Natural killer cell treated with Interleukin-12 subunit alpha and Interleukin-12 subunit beta and Interleukin-15 and Interleukin-18, amount 100 ng/mL, for 72 hours (primary cell): ENCODE data around the gene PIGM. TPM values are rescaled to one million over a fixed set of nuclear protein-coding genes. Genes with fewer than 3 reads are reported as not detected.

ENCODE experiments used
- ATAC-seq, 2 donors: fragments of 150-1000 bp; cut with Tn5 transposase in 1 of 2; sonication (Bioruptor Pico), chemical (Tn5 transposase) in 1 of 2; 2 replicates each; pipeline ENCODE4 v1.10.0; 2021
- DNase-seq: peaks from one replicate; pipeline ENCODE4 v3.0.0; 2022; ENCODE audit warnings: low spot score
- H3K27ac Mint-ChIP-seq, 2 donors: 1 replicate in 1 of 2; 2 replicates in 1 of 2; pipeline ENCODE4 v1.8.0; 2022; ENCODE audit warnings: mixed read lengths in 2 of 2, mild to moderate bottlenecking in 1 of 2, moderate library complexity in 1 of 2
- H3K27me3 Mint-ChIP-seq, 2 donors: 1 replicate in 1 of 2; 2 replicates in 1 of 2; pipeline ENCODE4 v1.8.0; 2022; ENCODE audit warnings: mixed read lengths in 2 of 2
- H3K36me3 Mint-ChIP-seq: one replicate; pipeline ENCODE4 v1.8.0; 2022; ENCODE audit warnings: mixed read lengths
- H3K4me1 Mint-ChIP-seq, 2 donors: 1 replicate in 1 of 2; 2 replicates in 1 of 2; pipeline ENCODE4 v1.8.0; 2022; ENCODE audit warnings: low read depth in 2 of 2, mixed read lengths in 2 of 2, mild to moderate bottlenecking in 1 of 2
- H3K4me3 Mint-ChIP-seq: one replicate; pipeline ENCODE4 v1.8.0; 2022; ENCODE audit warnings: mixed read lengths
- H3K9me3 Mint-ChIP-seq: 2 replicates; pipeline ENCODE4 v1.8.0; 2022; ENCODE audit warnings: mixed read lengths
- total RNA-seq, 2 donors: library from RNA; stranded (reverse); gene quantifications; one replicate each; pipeline ENCODE4 v1.2.3, GENCODE V29; 2022

PIGM gene
- total RNA-seq, 2 donors from 2014 or later, result 4.9 to 5.6 TPM

DNA sequence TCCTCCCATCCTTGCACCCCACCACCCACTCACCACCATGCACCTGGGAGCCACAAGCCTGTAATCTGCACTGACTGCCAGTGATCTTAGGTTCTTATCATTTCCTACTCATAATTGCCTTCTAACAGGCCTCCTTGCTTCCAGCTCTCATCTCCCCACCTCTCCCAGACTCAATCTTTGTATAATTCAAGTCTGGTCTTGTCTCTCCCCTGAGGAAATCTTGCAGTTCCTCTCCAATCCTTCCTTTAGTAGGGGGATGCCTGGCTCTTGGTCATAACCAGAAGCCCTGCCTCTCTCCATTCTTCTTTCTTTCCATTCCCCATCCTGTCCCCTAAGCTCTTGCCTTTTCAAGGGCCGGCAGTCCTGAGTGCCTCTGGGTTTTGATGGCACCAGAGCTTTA, 27.8 kb downstream of the PIGM start:
- DNase-seq, result no peak
- Mint-ChIP-seq H3K4me3 (no peak overlapping the region), H3K36me3 (no peaks in the 10 kb centered on the region), H3K27ac (no peak overlapping the region), H3K4me1 (no peaks in the 10 kb centered on the region), H3K27me3 (peaks cover 0 to 8% of the 10 kb centered on the region in 2 donors), H3K9me3 (no peaks in the 10 kb centered on the region)
- no peak for ATAC-seq

DNA sequence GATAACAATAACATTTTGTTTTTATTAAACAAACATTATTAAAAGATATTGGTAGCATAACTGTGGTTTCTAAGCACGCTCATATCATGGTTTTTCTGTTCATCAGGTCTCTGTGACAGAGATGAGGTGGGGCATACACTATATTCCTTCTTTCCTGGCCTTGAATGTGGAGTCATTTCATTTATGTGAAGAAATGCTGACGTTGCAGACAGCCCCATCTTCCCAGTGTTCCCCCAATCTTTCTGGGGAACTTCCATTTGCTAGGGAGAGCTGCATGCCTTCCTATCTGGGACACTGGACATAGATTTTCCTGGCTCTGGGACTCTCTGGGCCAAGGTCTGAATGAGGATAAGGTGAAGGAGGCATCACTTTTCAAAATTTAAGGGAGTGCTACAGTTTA, 30.4 kb downstream of the PIGM start:
- ATAC-seq (no peak), DNase-seq (no peak)
- H3K27ac Mint-ChIP-seq, result no peak overlapping the region
- no peak overlapping the region for H3K4me3 Mint-ChIP-seq
- H3K9me3 Mint-ChIP-seq, result no peaks in the 10 kb centered on the region
- no peaks in the 10 kb centered on the region for H3K36me3 Mint-ChIP-seq
- peaks cover 11 to 17% of the 10 kb centered on the region in 2 donors for H3K27me3 Mint-ChIP-seq
- H3K4me1 Mint-ChIP-seq, result no peaks in the 10 kb centered on the region

DNA sequence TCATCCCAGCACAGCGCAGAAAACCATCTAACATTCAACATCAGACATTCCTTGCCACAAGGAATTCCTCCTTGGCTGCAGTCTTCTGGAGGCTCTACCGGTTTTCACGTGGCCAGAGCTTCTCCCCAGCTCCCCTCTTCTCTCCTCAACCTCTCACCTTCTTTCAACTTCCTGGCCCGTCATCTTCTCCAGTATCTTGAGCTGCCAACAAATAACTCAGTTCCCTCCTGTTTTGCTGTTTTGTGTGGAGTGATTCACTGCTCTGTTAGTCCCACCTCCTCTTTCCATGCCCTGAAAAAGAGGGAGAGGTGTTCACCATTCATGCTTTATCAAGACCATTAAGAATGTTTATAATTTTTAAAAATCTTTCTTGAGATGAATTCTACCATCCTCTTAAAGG, 32.6 kb downstream of the PIGM start:
- DNase-seq (no peak), ATAC-seq (no peak)
- no peaks in the 10 kb centered on the region for H3K4me1 Mint-ChIP-seq
- no peak overlapping the region for H3K4me3 Mint-ChIP-seq
- no peak overlapping the region for H3K27ac Mint-ChIP-seq
- H3K27me3 Mint-ChIP-seq, result peaks cover 14 to 34% of the 10 kb centered on the region in 2 donors
- no peaks in the 10 kb centered on the region for H3K9me3 Mint-ChIP-seq
- H3K36me3 Mint-ChIP-seq, result no peaks in the 10 kb centered on the region

DNA sequence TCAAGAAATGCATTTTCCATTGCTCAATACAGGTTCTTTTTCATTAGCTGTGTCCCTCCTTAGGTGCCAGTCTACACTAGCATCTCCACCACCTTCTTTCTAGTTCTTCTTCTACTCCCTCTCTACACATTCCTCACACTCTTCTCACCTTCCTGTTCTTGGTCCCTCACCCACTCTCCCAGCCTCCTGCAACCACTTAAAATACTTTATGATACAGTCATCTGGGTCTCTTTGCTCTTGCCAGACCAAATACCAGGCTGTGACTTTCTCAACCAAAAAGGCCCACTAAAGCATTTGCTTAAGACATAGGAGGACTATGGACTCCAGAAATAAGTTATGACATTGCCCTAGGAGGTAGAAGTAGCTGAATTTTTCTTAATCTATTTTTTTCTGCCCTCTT, 35.1 kb downstream of the PIGM start:
- DNase-seq (no peak), ATAC-seq (no peak)
- Mint-ChIP-seq H3K27ac (no peak overlapping the region), H3K27me3 (peaks cover 14 to 37% of the 10 kb centered on the region in 2 donors), H3K9me3 (no peaks in the 10 kb centered on the region), H3K4me1 (peaks cover 1 to 3% of the 10 kb centered on the region in 2 donors), H3K36me3 (no peaks in the 10 kb centered on the region), H3K4me3 (no peak overlapping the region)

DNA sequence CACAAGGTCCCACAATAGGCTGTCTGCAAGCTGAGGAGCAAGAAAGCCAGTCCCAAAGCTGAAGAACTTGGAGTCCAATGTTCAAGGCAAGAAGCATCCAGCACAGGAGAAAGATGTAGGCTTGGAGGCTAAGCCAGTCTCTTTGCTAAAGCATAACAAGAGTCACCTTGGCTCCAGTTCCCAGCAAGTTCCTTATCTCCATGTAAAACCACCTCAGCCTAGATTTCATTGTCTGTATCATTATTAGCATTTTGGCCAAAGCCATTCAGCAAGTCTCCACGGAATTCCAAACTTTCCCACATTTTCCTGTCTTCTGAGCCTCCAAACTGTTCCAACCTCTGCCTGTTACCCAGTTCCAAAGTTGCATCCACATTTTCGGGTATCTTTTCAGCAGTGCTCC, 36.9 kb downstream of the PIGM start:
- DNase-seq, result no peak
- ATAC-seq, result no peak
- no peak overlapping the region for H3K27ac Mint-ChIP-seq

DNA sequence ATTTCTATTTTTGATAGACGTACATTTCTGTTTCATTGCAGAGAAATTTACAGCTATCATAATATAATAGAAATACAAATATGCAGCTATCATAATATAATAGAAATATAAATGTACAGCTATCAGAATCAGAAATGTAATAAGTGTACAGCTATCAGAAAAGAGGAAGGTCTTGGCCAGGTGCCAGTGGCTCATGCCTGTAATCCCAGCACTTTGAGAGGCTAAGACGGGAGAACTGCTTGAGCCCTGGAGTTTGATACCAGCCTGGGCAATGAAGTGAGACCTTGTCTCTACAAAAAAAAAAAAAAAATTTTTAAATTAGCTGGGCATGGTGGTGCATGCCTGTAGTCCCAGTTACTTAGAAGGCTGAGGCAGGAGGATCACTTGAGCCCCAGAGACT, 37.9 kb downstream of the PIGM start:
- DNase-seq, result no peak
- H3K4me3 Mint-ChIP-seq, result no peak overlapping the region
- no peak overlapping the region for H3K27ac Mint-ChIP-seq
- H3K36me3 Mint-ChIP-seq, result no peaks in the 10 kb centered on the region
- peaks cover 3 to 8% of the 10 kb centered on the region in 2 donors for H3K4me1 Mint-ChIP-seq
- no peak for ATAC-seq
- H3K9me3 Mint-ChIP-seq, result no peaks in the 10 kb centered on the region
- peaks cover 12 to 37% of the 10 kb centered on the region in 2 donors for H3K27me3 Mint-ChIP-seq

More for the DNA sequence above, 36.9 kb downstream of the PIGM start:
- Mint-ChIP-seq H3K36me3 (no peaks in the 10 kb centered on the region), H3K9me3 (no peaks in the 10 kb centered on the region), H3K4me3 (no peak overlapping the region), H3K27me3 (peaks cover 15 to 37% of the 10 kb centered on the region in 2 donors), H3K4me1 (peaks cover 3 to 8% of the 10 kb centered on the region in 2 donors)

DNA sequence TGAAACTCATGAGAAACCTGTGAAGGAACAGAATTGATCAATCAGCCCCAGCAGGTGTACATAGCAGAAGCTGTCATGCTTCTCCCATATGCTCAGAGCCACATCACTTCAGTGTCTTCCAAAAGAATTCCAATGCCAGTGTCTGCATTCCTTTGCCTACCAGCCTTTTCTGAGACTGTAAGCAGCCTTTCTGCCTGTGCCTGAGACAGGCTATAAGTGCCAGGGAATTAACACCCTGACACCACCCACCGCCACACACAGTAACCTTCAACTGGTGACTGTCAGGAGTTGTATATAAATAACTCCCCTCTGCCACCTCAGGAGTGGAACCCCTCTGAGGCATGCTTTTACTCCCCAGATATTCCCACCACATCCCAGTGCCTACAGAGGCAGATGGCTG, 39.6 kb downstream of the PIGM start:
- Mint-ChIP-seq H3K27ac (peak overlapping the region; percentile 37 to 43), H3K27me3 (peaks cover 12 to 25% of the 10 kb centered on the region in 2 donors), H3K36me3 (no peaks in the 10 kb centered on the region), H3K4me1 (peaks cover 3 to 8% of the 10 kb centered on the region in 2 donors), H3K4me3 (no peak overlapping the region), H3K9me3 (no peaks in the 10 kb centered on the region)
- no peak for DNase-seq
- ATAC-seq, result no peak

DNA sequence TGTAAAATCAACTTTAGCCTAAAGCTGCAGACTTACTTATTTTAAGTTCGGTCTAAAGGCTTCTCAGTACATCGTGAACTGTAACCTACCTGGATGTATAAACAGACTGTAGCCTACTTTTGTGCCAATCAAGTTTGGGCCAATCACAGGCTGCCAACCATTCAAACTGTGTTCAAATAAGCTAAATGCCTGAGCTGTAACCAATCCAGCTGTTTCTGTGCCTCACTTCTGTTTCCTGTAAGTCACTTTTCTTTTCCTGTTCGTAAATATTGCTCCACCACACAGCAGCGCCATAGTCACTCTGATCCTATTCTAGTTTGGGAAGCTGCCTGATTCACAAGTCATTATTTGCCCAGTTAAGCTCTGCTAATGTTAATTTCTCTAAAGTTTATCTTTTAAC, 40.3 kb downstream of the PIGM start:
- no peaks in the 10 kb centered on the region for H3K36me3 Mint-ChIP-seq

DNA sequence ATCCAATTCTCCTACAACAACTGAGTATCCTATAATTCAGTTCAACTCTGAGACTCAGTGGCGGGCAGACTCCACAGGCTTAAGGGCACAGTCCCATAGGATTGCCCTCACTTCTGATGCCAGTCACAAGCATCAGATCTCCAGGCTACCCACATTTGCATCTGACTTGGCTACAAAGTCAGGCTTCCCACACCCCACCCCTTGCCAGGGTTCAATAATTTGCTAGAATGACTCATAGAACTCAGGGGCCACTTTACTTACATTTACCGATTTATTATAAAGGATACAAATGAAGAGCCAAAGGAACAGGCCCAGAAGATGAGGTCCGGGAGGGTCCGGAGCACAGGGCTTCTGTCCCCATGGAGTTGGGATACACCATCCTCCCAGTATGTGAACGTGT, 41.8 kb downstream of the PIGM start:
- no peak overlapping the region for H3K27ac Mint-ChIP-seq
- DNase-seq (no peak), ATAC-seq (no peak)
- H3K4me3 Mint-ChIP-seq, result no peak overlapping the region
- H3K9me3 Mint-ChIP-seq, result no peaks in the 10 kb centered on the region
- H3K27me3 Mint-ChIP-seq, result peaks cover 7 to 15% of the 10 kb centered on the region in 2 donors
- H3K36me3 Mint-ChIP-seq, result no peaks in the 10 kb centered on the region
- H3K4me1 Mint-ChIP-seq, result peaks cover 3 to 8% of the 10 kb centered on the region in 2 donors

More for the DNA sequence above, 40.3 kb downstream of the PIGM start:
- Mint-ChIP-seq H3K27ac (peak overlapping the region; percentile 37 to 43), H3K4me3 (peak overlapping the region; percentile 48), H3K9me3 (no peaks in the 10 kb centered on the region), H3K4me1 (peaks cover 3 to 8% of the 10 kb centered on the region in 2 donors), H3K27me3 (peaks cover 10 to 21% of the 10 kb centered on the region in 2 donors)
- DNase-seq, result no peak
- peak; percentile 70 to 76 for ATAC-seq

DNA sequence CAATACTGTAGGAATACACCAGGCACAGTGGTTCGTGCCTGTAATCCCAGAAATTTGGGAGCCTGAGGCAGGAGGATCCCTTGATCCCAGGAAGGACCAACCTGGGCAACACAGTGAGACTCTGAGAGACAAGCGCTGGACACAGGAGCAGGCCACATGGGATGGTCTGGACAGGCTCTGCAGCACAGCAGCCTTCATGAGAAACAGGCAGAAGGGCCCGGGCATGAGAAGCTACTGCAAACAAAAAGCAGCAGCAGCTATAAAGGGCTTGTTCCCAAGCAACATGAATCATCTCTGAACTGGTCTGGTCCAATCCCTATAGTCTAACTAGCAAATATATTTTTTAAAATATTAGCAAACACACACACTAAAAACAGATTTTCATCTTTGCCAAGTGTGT, 42.2 kb downstream of the PIGM start:
- Mint-ChIP-seq H3K4me1 (peaks cover 3 to 8% of the 10 kb centered on the region in 2 donors), H3K9me3 (no peaks in the 10 kb centered on the region), H3K27me3 (peaks cover 7 to 14% of the 10 kb centered on the region in 2 donors), H3K36me3 (no peaks in the 10 kb centered on the region), H3K4me3 (no peak overlapping the region), H3K27ac (no peak overlapping the region)
- DNase-seq (no peak), ATAC-seq (no peak)

DNA sequence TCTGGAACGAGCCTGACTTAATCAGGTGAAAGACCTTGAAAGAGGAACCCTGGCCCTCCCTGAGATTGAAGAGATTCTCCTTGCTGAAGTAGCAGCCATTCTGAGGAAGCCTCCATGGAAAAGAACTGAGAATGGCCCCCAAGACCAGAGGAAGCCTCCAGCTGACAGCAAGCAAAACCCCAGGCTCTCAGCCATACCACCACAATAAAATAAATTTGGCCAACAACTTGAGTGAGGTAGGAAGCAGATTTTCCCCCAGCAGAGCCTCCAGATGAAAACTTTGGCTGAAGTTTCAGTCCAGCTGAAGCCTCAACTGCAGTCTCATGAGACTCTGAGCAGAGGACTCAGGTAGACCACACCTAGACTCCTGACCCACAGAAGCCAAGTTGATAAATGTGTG, 43.8 kb downstream of the PIGM start:
- H3K4me1 Mint-ChIP-seq, result peaks cover 3 to 8% of the 10 kb centered on the region in 2 donors
- ATAC-seq (no peak), DNase-seq (no peak)
- H3K27ac Mint-ChIP-seq, result no peak overlapping the region
- H3K9me3 Mint-ChIP-seq, result no peaks in the 10 kb centered on the region
- H3K36me3 Mint-ChIP-seq, result no peaks in the 10 kb centered on the region
- H3K27me3 Mint-ChIP-seq, result peaks cover 9 to 18% of the 10 kb centered on the region in 2 donors
- no peak overlapping the region for H3K4me3 Mint-ChIP-seq

DNA sequence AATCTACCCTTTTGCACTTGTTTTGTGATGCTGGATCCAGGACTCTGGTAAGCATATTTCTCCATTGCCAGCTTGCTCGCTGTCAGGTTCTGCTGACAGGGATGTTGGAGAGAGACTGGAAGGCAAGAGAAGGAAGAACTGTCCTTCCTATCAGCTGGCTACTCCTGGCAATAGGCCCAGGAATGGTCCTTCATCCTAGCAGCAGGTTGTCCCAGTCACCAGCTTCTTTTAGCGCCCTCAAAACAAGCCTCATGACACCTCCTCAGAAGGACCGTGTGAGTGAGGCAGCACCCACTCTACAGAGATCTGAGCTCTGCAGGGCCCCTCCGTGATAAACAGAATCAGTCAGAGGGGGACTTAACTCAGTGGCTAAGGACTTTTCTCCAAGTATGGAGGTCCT, 44.6 kb downstream of the PIGM start:
- Mint-ChIP-seq H3K4me1 (peaks cover 3 to 8% of the 10 kb centered on the region in 2 donors), H3K27me3 (peaks cover 10 to 23% of the 10 kb centered on the region in 2 donors)
- ATAC-seq, result no peak

DNA sequence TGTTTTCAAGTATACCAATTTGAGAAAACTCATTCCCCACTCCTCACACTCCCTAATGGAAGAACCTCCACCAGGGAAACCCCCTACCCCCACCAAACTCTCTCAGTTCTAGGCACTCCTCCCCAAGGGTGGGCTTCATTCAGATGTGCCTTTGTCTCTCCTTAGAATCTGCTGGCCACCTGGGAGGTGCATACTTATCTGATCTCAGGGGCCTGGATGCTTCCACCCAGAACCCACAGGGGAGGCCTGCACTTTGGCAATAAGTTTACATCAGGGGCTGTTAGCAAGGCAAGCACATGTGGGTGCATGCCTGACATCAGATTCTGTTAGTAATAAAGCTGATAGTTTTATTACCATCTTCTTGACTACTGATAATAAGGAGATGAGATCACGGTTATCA, 45.3 kb downstream of the PIGM start:
- H3K4me3 Mint-ChIP-seq, result no peak overlapping the region
- H3K9me3 Mint-ChIP-seq, result no peaks in the 10 kb centered on the region
- DNase-seq (no peak), ATAC-seq (no peak)
- H3K4me1 Mint-ChIP-seq, result peaks cover under 1 to 4% of the 10 kb centered on the region in 2 donors
- no peaks in the 10 kb centered on the region for H3K36me3 Mint-ChIP-seq
- peaks cover 12 to 28% of the 10 kb centered on the region in 2 donors for H3K27me3 Mint-ChIP-seq
- H3K27ac Mint-ChIP-seq, result no peak overlapping the region

More for the DNA sequence above, 44.6 kb downstream of the PIGM start:
- Mint-ChIP-seq H3K27ac (no peak overlapping the region), H3K9me3 (no peaks in the 10 kb centered on the region), H3K4me3 (no peak overlapping the region), H3K36me3 (no peaks in the 10 kb centered on the region)
- DNase-seq, result no peak

DNA sequence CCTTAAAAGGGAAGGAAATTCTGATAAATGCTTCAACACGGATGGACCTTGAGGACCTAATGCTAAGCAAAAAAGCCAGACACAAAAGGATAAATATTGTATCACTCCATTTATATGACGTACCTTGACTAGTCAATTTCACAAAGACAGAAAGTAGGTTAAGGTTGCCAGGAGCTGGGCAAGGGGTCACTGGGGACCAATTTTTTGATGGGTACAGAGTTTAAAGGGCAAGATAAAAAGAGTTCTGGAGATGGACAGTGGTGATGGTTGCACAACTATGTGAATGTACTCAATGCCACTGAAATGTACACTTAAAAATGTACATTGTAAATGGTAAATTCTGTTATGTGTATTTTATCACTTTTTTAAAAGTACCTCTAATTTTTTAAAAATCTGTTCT, 45.7 kb downstream of the PIGM start:
- no peak for ATAC-seq
- no peak overlapping the region for H3K4me3 Mint-ChIP-seq
- H3K4me1 Mint-ChIP-seq, result no peaks in the 10 kb centered on the region
- no peaks in the 10 kb centered on the region for H3K9me3 Mint-ChIP-seq
- H3K27ac Mint-ChIP-seq, result no peak overlapping the region
- no peak for DNase-seq
- H3K27me3 Mint-ChIP-seq, result peaks cover 12 to 28% of the 10 kb centered on the region in 2 donors
- H3K36me3 Mint-ChIP-seq, result no peaks in the 10 kb centered on the region

DNA sequence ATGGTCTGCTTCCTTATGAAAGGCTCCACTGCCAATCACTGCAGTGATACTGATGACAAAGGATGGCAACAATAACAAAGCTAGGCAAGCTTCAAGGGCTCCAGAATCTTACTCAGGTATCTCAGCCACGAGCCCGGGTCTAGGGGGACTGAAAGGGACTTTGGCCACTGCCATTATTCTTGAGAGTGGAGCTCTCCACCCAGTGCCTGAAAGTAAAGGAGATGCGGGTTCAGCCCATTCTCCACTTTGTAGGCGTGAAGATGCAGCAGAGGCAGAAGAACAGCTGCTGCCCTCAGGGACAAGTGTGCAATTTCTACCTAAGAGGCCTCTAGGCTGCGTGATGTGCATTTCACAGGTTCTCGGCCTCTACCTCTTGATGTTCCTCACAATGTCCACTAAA, 46.3 kb downstream of the PIGM start:
- peaks cover 15 to 28% of the 10 kb centered on the region in 2 donors for H3K27me3 Mint-ChIP-seq
- DNase-seq (no peak), ATAC-seq (no peak)
- H3K27ac Mint-ChIP-seq, result no peak overlapping the region
- H3K4me3 Mint-ChIP-seq, result no peak overlapping the region
- no peaks in the 10 kb centered on the region for H3K36me3 Mint-ChIP-seq
- no peaks in the 10 kb centered on the region for H3K9me3 Mint-ChIP-seq
- no peaks in the 10 kb centered on the region for H3K4me1 Mint-ChIP-seq
